Breast epithelium (tissue), 4 donors: Measurements from ENCODE around the gene FEM1C. TPM values are rescaled to one million over a fixed set of nuclear protein-coding genes. Genes with fewer than 3 reads are reported as not detected.

ENCODE experiments used
- DNase-seq, 2 donors: peaks; one replicate each; pipeline ENCODE4 v3.0.0-alpha.2; 2019; ENCODE audit warnings: low spot score in 2 of 2
- H3K27ac ChIP-seq, 2 donors: fragments of 200-600 bp; sonication (generic) in 1 of 2; one replicate each; pipeline ENCODE4 v1.5.1; 2016 to 2019; ENCODE audit warnings: mild to moderate bottlenecking in 1 of 2
- H3K27me3 ChIP-seq, 2 donors: fragments of 200-600 bp; sonication (generic) in 1 of 2; one replicate each; pipeline versions ENCODE4 v1.5.1 to v1.6.0; 2017 to 2019; ENCODE audit warnings: control low read depth in 1 of 2, mild to moderate bottlenecking in 1 of 2
- H3K36me3 ChIP-seq: fragments of 200-600 bp; one replicate; pipeline ENCODE4 v1.5.1; 2019
- H3K4me1 ChIP-seq, 2 donors: fragments of 200-600 bp; sonication (generic); one replicate each; pipeline ENCODE4 v1.5.1; 2016 to 2019; ENCODE audit warnings: control low read depth in 1 of 2
- H3K4me3 ChIP-seq, 3 donors: fragments of 200-600 bp; sonication (generic); 1 replicate in 2 of 3; 2 replicates in 1 of 3; pipeline ENCODE4 v1.5.1; 2016 to 2019; ENCODE audit warnings: mild to moderate bottlenecking in 3 of 3, moderate library complexity in 2 of 3
- H3K9me3 ChIP-seq, 2 donors: fragments of 200-600 bp; sonication (generic) in 1 of 2; one replicate each; pipeline ENCODE4 v1.5.1; 2016 to 2019; ENCODE audit warnings: control low read depth in 1 of 2
- CTCF ChIP-seq, 3 donors: fragments of 450-650 bp; IDR thresholded peaks; one replicate each; pipeline ENCODE4 v1.5.1; 2016 to 2017; ENCODE audit warnings: antibody characterized with exemption in 3 of 3, mild to moderate bottlenecking in 3 of 3, moderate library complexity in 3 of 3
- POLR2A ChIP-seq: fragments of 450-650 bp; IDR thresholded peaks from one replicate; pipeline ENCODE4 v1.6.1; 2016; ENCODE audit warnings: antibody characterized with exemption, mild to moderate bottlenecking, moderate library complexity
- POLR2AphosphoS5 ChIP-seq, 3 donors: sonication (generic); formaldehyde crosslinking; IDR thresholded peaks; one replicate each; pipeline ENCODE4 v1.6.1; 2017; ENCODE audit warnings: antibody characterized with exemption in 3 of 3
- intact Hi-C: fragments of 100-400 bp; cut with DNase I; formaldehyde crosslinking; loops from one replicate; pipeline ENCODE4 v1.15.1; 2023; ENCODE audit warnings: low total_unique reads
- total RNA-seq, 3 donors: library from RNA; depleted of rRNA; stranded (reverse); fragments of >200 nt; gene quantifications; one replicate each; pipeline ENCODE4 v1.1.0, GENCODE V29; 2016

Gene FEM1C
- total RNA-seq, 3 donors from 2014 or later = 19.3 to 30.6 (median 23.7) TPM

- DNase-seq = no peak
- Histone ChIP-seq H3K36me3 (peaks cover 5% of the 10 kb centered on the region), H3K4me1 (no peaks in the 10 kb centered on the region), H3K4me3 (no peak overlapping the region), H3K27ac (no peak overlapping the region), H3K9me3 (no peaks in the 10 kb centered on the region), H3K27me3 (no peaks in the 10 kb centered on the region)
- intact Hi-C loops = no loop called here
- TF ChIP-seq POLR2AphosphoS5 (IDR thresholded peaks at IDR 0.05) (no peak), CTCF (IDR thresholded peaks at IDR 0.05) (no peak), POLR2A (no peak)
These were observed 21.7 kb downstream of the FEM1C start for GRCh38 chr5:115522832-115523403.

- H3K27me3 ChIP-seq = no peaks in the 10 kb centered on the region
- no peak for DNase-seq
- TF ChIP-seq POLR2A (no peak), POLR2AphosphoS5 (IDR thresholded peaks at IDR 0.05) (no peak), CTCF (IDR thresholded peaks at IDR 0.05) (no peak)
- H3K4me3 ChIP-seq = no peak overlapping the region
- H3K27ac ChIP-seq = no peak overlapping the region
- intact Hi-C loops = no loop called here
- H3K9me3 ChIP-seq = no peaks in the 10 kb centered on the region
- peaks cover 5% of the 10 kb centered on the region for H3K36me3 ChIP-seq
- no peaks in the 10 kb centered on the region for H3K4me1 ChIP-seq
These were observed 24.4 kb downstream of the FEM1C start for GRCh38 chr5:115520191-115520590.

- no peak overlapping the region for H3K27ac ChIP-seq
- H3K27me3 ChIP-seq = no peaks in the 10 kb centered on the region
- H3K9me3 ChIP-seq = no peaks in the 10 kb centered on the region
- TF ChIP-seq POLR2AphosphoS5 (IDR thresholded peaks at IDR 0.05) = no peak
- no peak for TF ChIP-seq POLR2A
- no peak for TF ChIP-seq CTCF (IDR thresholded peaks at IDR 0.05)
- no peak overlapping the region for H3K4me3 ChIP-seq
- H3K4me1 ChIP-seq = no peaks in the 10 kb centered on the region
- no peak for DNase-seq
- H3K36me3 ChIP-seq = no peaks in the 10 kb centered on the region
- intact Hi-C loops = no loop called here
These were observed 28.2 kb downstream of the FEM1C start for GRCh38 chr5:115516372-115516771.

GRCh38 chr5:115514220-115514619 lies 30.4 kb downstream of the FEM1C start:
- Histone ChIP-seq H3K4me1 (no peaks in the 10 kb centered on the region), H3K27me3 (no peaks in the 10 kb centered on the region), H3K9me3 (no peaks in the 10 kb centered on the region), H3K36me3 (no peaks in the 10 kb centered on the region), H3K27ac (no peak overlapping the region), H3K4me3 (no peak overlapping the region)
- TF ChIP-seq POLR2AphosphoS5 (IDR thresholded peaks at IDR 0.05) (no peak), CTCF (IDR thresholded peaks at IDR 0.05) (no peak), POLR2A (no peak)
- intact Hi-C loops = no loop called here
- DNase-seq = no peak

GRCh38 chr5:115511632-115512031 lies 32.9 kb downstream of the FEM1C start:
- intact Hi-C loops = no loop called here
- H3K9me3 ChIP-seq = no peaks in the 10 kb centered on the region
- H3K4me3 ChIP-seq = no peak overlapping the region
- TF ChIP-seq CTCF (IDR thresholded peaks at IDR 0.05) = no peak
- no peak for TF ChIP-seq POLR2AphosphoS5 (IDR thresholded peaks at IDR 0.05)
- TF ChIP-seq POLR2A = no peak
- no peaks in the 10 kb centered on the region for H3K27me3 ChIP-seq
- no peak overlapping the region for H3K27ac ChIP-seq
- H3K4me1 ChIP-seq = no peaks in the 10 kb centered on the region
- DNase-seq = no peak
- no peaks in the 10 kb centered on the region for H3K36me3 ChIP-seq
